ENCODE measurements around the gene CLEC16A.
A peak's percentile ranks its signal among the peaks of the same experiment; 100 is the strongest.

- no peak for TF ChIP-seq CTCF (IDR thresholded peaks at IDR 0.05 in 2 of 3, conservative IDR thresholded peaks at IDR 0.05 in 1 of 3; ENCODE audit: insufficient read depth in 2 of 3, low read depth in 1 of 3, low read length in 3 of 3)
- no peak for TF ChIP-seq CEBPB (tag; IDR thresholded peaks at IDR 0.05)
- TF ChIP-seq ARNT (IDR thresholded peaks at IDR 0.05), result no peak
- TF ChIP-seq GABPA (tag; conservative IDR thresholded peaks at IDR 0.05; ENCODE audit: low read depth), result no peak
- no peak for TF ChIP-seq ZBTB7A (IDR thresholded peaks at IDR 0.05; ENCODE audit: borderline replicate concordance, control insufficient read depth, low read depth, low read length)
- TF ChIP-seq ZNF764 (CRISPR knock-in tag; IDR thresholded peaks at IDR 0.05; ENCODE audit: low read depth), result no peak
- no peak for TF ChIP-seq EZH2 (IDR thresholded peaks at IDR 0.05; ENCODE audit: borderline replicate concordance, low read depth, low read length)
- no peak for TF ChIP-seq CHCHD3 (CRISPR knock-in tag; IDR thresholded peaks at IDR 0.05)
- TF ChIP-seq SMARCC2 (IDR thresholded peaks at IDR 0.05; ENCODE audit: low read depth), result peak; percentile 66; the same call in 1 of the 2 replicates
- TF ChIP-seq EP300 (IDR thresholded peaks at IDR 0.05; ENCODE audit: low read length), result no peak
- TF ChIP-seq SMC3 (conservative IDR thresholded peaks at IDR 0.05; ENCODE audit: insufficient read depth, low read depth, low read length), result no peak
These were observed 13.6 kb downstream of the CLEC16A start for GRCh38 chr16:10957771-10958482.

Data from K562 (cell line).